Measurements from ENCODE around the gene PRPF31. TPM values are rescaled to one million over a fixed set of nuclear protein-coding genes. Genes with fewer than 3 reads are reported as not detected.
"Not testable (repeated sequence)": the region's sequence is repeated elsewhere in the genome, so short reads cannot be mapped to it uniquely, and the experiment has no call there.

Gene PRPF31
- total RNA-seq, 1 donor from 2014 or later = 44.4 TPM

- Histone ChIP-seq H3K4me1 (no peaks in the 10 kb centered on the region), H3K27ac (no peak within 1 kb of the TSS), H3K4me3 (no peak within 1 kb of the TSS), H3K27me3 (no peaks in the 10 kb centered on the region), H3K36me3 (no peaks in the 10 kb centered on the region), H3K9me3 (no peaks in the 10 kb centered on the region)
- intact Hi-C loops (cut with DNase I) = no loop called here
- TF ChIP-seq CTCF (IDR thresholded peaks at IDR 0.05) (no peak), POLR2AphosphoS5 (IDR thresholded peaks at IDR 0.05; ENCODE audit: insufficient read depth in 1 of 2, low read depth in 1 of 2) (no peak), POLR2A (IDR thresholded peaks at IDR 0.05) (no peak)
- DNase-seq (ENCODE audit: extremely low spot score in 2 of 2) = no peak
Observed at GRCh38 chr19:54081032-54081431, 34.5 kb upstream of the PRPF31 start, which contains the start of gene TARM1. TARM1 (minus strand) TSS chr19:54081365; CDS start chr19:54081340, 25 bp downstream.

- no peak for DNase-seq (ENCODE audit: extremely low spot score in 2 of 2)
- H3K36me3 ChIP-seq = no peaks in the 10 kb centered on the region
- TF ChIP-seq POLR2AphosphoS5 (IDR thresholded peaks at IDR 0.05; ENCODE audit: insufficient read depth in 1 of 2, low read depth in 1 of 2) (no peak), POLR2A (IDR thresholded peaks at IDR 0.05) (no peak), CTCF (IDR thresholded peaks at IDR 0.05) (no peak)
- no peaks in the 10 kb centered on the region for H3K9me3 ChIP-seq
- no peak overlapping the region for H3K27ac ChIP-seq
- no peak overlapping the region for H3K4me3 ChIP-seq
- H3K4me1 ChIP-seq = no peaks in the 10 kb centered on the region
- intact Hi-C loops (cut with DNase I) = no loop called here
- no peaks in the 10 kb centered on the region for H3K27me3 ChIP-seq
Observed at GRCh38 chr19:54084410-54084809, 31.1 kb upstream of the PRPF31 start.

- H3K36me3 ChIP-seq = no peaks in the 10 kb centered on the region
- intact Hi-C loops (cut with DNase I) = no loop called here
- H3K9me3 ChIP-seq = no peaks in the 10 kb centered on the region
- DNase-seq (ENCODE audit: extremely low spot score in 2 of 2) = no peak
- TF ChIP-seq CTCF (IDR thresholded peaks at IDR 0.05) (no peak), POLR2A (IDR thresholded peaks at IDR 0.05) (no peak), POLR2AphosphoS5 (IDR thresholded peaks at IDR 0.05; ENCODE audit: insufficient read depth in 1 of 2, low read depth in 1 of 2) (no peak)
- H3K27me3 ChIP-seq = no peaks in the 10 kb centered on the region
- no peak overlapping the region for H3K4me3 ChIP-seq
- H3K4me1 ChIP-seq = peaks cover 13% of the 10 kb centered on the region
- H3K27ac ChIP-seq = no peak overlapping the region
Observed at GRCh38 chr19:54094426-54095000, 21.0 kb upstream of the PRPF31 start.

- no peak for TF ChIP-seq CTCF (IDR thresholded peaks at IDR 0.05)
- no peak for TF ChIP-seq POLR2AphosphoS5 (IDR thresholded peaks at IDR 0.05; ENCODE audit: insufficient read depth in 1 of 2, low read depth in 1 of 2)
- no peak for TF ChIP-seq POLR2A (IDR thresholded peaks at IDR 0.05)
- no peaks in the 10 kb centered on the region for H3K9me3 ChIP-seq
- H3K36me3 ChIP-seq = no peaks in the 10 kb centered on the region
- peak overlapping the region; percentile 38 to 44 for H3K4me3 ChIP-seq
- no peaks in the 10 kb centered on the region for H3K27me3 ChIP-seq
- H3K27ac ChIP-seq = peak overlapping the region; percentile 70
- no peak for DNase-seq (ENCODE audit: extremely low spot score in 2 of 2)
- intact Hi-C loops (cut with DNase I) = no loop called here
- peaks cover 13% of the 10 kb centered on the region for H3K4me1 ChIP-seq
Observed at GRCh38 chr19:54095136-54095858, 20.3 kb upstream of the PRPF31 start.

GRCh38 chr19:54095859-54096616 is 19.5 kb upstream of the PRPF31 start:
- intact Hi-C loops (cut with DNase I); H3K9me3 ChIP-seq; H3K36me3 ChIP-seq; H3K27me3 ChIP-seq; DNase-seq (ENCODE audit: extremely low spot score in 2 of 2): not testable (repeated sequence)
- H3K4me1 ChIP-seq = peaks cover 13% of the 10 kb centered on the region
- peak overlapping the region; percentile 38 to 44 for H3K4me3 ChIP-seq
- H3K27ac ChIP-seq = peak overlapping the region; percentile 72
